Activated CD4-positive, alpha-beta T cell treated with anti-CD3 and anti-CD28 coated beads, Interleukin-10, Interleukin-2, amounts not matched to agents 100 ng/mL and 50 ng/mL, durations not matched to agents 16 hours and 8 hours (primary cell): ENCODE results near the gene NUP42.
"Not testable (repeated sequence)": the region's sequence is repeated elsewhere in the genome, so short reads cannot be mapped to it uniquely, and the experiment has no call there.

Experiments
- DNase-seq: peaks from one replicate; pipeline ENCODE4 v3.0.0-alpha.2; 2020

The NUP42 gene, protein sequence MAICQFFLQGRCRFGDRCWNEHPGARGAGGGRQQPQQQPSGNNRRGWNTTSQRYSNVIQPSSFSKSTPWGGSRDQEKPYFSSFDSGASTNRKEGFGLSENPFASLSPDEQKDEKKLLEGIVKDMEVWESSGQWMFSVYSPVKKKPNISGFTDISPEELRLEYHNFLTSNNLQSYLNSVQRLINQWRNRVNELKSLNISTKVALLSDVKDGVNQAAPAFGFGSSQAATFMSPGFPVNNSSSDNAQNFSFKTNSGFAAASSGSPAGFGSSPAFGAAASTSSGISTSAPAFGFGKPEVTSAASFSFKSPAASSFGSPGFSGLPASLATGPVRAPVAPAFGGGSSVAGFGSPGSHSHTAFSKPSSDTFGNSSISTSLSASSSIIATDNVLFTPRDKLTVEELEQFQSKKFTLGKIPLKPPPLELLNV

GRCh38 chr7:23181684-23182553 is at the start of gene NUP42:
Gene NUP42 (plus strand): TSS chr7:23182048. CDS start chr7:23182086, 38 bp downstream.
- peak; percentile 99 for DNase-seq

DNA sequence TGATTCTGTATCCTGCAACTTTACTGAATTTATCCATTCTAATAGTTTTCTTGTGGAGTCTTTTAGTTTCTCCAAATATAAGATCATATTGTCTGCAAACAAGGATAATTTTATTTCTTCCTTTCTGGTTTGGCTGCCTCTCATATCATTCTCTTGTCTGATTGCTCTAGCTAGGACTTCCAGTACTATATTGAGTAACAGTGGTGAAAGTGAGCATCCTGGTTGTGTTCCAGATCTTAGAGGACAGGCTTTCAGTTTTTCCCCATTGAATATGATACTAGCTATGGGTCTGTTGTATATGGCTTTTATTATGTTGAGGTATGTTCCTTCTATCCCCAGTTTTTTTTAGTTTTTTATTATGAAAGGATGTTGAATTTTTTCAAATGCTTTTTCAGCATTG is 48.1 kb upstream of the NUP42 start:
- no peak for DNase-seq

GRCh38 chr7:23135755-23136154 is 46.1 kb upstream of the NUP42 start:
- DNase-seq = no peak

- DNase-seq = no peak
Measured at GRCh38 chr7:23136216-23136615, 45.6 kb upstream of the NUP42 start.

- DNase-seq = no peak
Measured at GRCh38 chr7:23157679-23158078, 24.2 kb upstream of the NUP42 start.

DNA sequence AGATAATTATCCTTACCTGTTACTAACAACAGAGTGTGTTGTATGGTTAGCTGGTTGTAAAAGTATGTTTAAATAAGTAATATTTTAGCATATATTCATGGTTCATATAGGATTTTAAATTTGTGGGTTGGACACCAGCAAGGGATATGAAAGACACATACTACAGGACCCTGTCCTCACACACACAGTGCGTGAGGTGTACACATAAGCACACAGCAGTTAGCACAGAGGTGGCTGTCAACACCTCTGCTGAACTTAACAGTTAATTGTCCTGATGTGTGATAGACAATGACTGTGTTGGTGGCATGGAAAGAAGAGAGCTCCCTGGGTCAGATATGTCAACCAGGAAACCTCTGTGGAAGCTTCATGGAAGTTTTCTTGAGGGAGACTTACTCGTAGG is 23.3 kb upstream of the NUP42 start:
- no peak for DNase-seq

DNA sequence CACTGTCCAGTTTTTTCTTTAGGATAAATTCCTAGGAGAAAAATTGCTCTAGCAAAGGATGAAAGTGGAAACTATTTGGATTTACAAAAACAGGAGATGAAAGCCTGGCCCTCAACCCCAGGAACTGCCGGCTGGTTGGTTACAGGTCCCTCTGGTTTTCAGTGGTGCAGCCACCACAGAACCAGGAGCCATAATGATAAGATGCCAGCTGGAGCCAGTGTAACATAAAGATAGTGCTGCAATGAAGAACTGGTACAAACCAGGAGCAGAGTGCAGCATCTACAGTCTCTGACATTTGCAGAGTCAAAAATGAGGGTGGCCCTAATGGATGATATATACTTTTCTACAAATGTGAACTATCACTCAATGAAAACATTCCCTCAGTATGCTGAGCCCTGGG is 20.4 kb upstream of the NUP42 start:
- DNase-seq = no peak

GRCh38 chr7:23164846-23165245 is 17.0 kb upstream of the NUP42 start:
- no peak for DNase-seq

DNA sequence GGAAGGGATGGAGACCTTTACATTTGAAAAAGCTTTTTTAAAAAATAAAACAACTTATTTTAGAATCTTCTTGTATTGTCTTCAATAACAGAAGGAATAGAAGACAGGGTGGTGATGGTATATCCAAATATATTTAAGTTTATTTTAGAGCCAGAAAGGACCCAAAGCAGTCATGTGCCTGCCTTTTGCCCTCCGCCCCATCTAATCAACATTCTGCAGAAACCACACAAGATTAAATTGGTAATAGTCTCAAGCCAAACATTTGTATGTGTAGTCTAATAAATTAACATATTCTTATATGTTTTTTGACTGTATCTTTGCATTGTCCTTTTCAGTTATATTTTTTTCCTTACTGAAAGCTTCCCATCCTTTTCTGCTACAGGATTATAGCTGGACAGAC is 16.5 kb upstream of the NUP42 start:
- no peak for DNase-seq

DNA sequence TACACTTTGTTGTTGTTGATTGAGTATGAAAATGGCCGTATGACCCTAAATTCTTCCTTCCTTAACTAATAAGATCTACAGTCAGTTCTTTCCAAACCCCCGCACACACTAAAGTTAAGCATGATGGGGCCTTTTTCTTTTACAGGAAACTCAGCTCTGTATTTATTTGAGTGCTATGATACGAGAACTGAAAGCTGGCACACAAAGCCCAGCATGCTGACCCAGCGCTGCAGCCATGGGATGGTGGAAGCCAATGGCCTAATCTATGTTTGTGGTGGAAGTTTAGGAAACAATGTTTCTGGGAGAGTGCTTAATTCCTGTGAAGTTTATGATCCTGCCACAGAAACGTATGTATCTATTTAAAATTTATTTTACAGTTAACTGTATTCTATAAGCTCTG is 14.2 kb upstream of the NUP42 start:
- no peak for DNase-seq

- DNase-seq = no peak
Measured at GRCh38 chr7:23168111-23168885, 13.6 kb upstream of the NUP42 start.

DNA sequence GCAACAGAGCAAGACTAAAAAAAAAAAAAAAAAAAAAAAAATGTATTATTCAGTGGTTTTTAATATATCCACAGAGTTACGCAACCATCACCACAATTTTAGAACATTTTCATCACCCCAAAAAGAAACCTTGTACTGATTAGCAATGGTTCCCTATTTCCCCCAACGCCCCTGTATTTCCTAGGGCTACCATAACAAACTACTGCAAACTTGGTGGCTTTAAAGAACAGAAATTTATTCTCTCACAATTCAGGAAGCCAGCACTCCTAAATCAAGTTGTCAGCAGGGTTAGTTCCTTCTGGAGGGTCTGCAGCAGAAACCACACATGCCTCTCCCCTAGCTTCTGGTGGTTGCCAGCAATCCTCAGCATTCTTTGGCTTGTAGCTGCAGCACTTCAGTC is 5.9 kb upstream of the NUP42 start:
- DNase-seq = no peak

GRCh38 chr7:23183279-23184012 is 1.6 kb downstream of the NUP42 start:
- DNase-seq = no peak

GRCh38 chr7:23184291-23184690 is 2.4 kb downstream of the NUP42 start:
- no peak for DNase-seq

- DNase-seq = peak; percentile 23
Measured at GRCh38 chr7:23184709-23185359, 3.0 kb downstream of the NUP42 start.

DNA sequence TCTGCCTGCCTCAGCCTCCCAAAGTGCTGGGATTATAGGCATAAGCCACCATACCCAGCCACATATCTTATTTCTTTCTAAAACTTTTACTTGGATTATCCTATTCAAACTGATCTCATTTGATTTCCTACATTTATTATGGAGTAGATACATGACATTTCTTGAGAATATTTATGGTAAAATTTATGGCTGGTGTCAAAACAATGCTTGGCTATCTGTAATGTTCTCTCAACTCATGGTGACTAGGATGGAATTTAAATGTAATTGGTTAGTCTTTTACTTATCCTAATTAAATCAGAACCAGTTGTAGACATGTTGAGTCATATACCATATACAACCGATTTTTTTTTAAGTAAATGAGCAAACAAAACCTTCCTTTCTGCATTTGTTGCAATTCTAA is 4.1 kb downstream of the NUP42 start:
- no peak for DNase-seq

DNA sequence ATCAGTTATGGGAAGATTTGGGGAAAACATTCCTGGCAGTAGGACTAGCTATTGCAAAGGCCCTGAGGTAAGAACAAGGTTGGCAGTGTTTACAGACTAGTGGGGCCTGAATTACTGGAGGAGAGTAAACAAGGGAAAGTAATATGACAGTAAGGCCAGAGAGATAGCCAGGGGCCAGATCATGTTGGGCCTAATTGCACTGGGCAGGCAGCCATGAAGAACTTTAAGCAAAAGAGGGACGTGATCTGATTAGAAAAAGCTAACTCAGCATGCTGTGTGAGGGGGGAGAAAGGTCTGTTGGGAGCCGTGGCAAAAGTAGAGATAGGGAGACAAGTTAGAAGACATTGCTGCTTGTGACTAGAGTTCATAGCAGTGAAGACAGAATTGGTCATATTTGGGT is 9.2 kb downstream of the NUP42 start:
- no peak for DNase-seq

DNA sequence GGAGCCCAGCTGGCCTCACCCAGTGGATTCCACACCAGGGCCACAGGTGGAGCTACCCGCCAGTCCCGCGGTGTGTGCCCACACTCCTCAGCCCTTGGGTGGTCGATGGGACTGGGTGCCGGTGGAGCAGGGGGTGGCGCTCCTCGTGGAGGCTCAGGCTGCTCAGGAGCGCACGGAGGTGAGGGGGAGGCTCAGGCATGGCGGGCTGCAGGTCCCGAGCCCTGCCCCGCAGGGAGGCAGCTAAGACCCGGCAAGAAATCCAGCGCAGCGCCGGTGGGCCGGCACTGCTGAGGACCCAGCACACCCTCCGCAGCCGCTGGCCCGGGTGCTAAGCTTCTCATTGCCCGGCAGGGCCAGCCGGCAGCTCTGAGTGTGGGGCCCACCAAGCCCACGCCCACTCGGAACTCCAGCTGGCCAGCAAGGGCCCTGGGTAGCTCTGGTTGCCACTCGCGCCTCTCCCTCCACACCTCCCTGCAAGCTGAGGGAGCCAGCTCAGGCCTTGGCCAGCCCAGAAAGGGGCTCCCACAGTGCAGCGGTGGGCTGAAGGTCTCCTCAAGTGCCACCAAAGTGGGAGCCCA is 11.9 kb downstream of the NUP42 start:
- DNase-seq = not testable (repeated sequence)

- no peak for DNase-seq
Measured at GRCh38 chr7:23196306-23196705, 14.5 kb downstream of the NUP42 start.

DNA sequence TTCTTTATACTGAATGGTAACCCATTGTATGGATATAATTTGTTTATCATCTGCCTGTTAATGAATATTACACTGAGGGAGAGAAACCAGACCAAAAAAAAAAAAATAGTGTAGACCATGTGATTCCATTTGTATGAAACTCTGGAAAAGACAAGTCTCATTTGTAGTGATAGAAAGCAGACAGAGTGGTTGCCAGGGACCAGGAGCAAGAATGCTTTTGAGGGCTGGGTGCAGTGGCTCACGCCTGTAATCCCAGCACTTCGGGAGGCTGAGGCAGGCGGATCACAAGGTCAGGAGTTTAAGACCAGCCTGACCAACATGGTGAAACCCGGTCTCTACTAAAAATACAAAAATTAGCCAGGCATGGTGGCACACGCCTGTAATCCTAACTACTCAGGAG is 15.9 kb downstream of the NUP42 start:
- DNase-seq = not testable (repeated sequence)

- no peak for DNase-seq
Measured at GRCh38 chr7:23200331-23200730, 18.5 kb downstream of the NUP42 start.

DNA sequence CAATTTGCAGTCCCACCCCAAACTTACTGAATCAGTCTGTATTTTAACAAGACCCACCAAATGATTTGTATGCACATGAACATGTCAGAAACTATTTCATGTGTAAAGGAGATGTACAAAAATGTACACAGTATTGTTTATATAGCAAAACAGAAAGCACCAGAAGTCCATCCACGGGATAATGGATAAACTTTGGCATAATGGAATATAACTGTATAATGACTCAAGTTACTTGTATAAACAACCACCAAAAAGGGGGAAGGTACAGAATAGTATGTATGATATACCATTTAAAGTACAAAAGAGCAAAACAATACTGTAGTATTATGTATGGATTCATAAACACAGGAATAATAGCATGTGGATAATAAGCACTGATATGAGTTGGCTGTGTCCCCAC is 22.4 kb downstream of the NUP42 start:
- DNase-seq = no peak
